PC-3 (cell line): ENCODE data around the gene CYP2C18. TPM values are rescaled to one million over a fixed set of nuclear protein-coding genes. Genes with fewer than 3 reads are reported as not detected.
"Not testable (repeated sequence)": the region's sequence is repeated elsewhere in the genome, so short reads cannot be mapped to it uniquely, and the experiment has no call there.

Experiments
- ATAC-seq: fragments of 200-7000 bp; cut with Tn5 transposase; 2 replicates; pipeline ENCODE4 v1.9.1; 2020; ENCODE audit warnings: mild to moderate bottlenecking, moderate library complexity
- BruUV-seq: library from RNA; stranded (reverse); fragments of 400-500 nt; replicated peaks from 2 replicates; lab custom pipeline; 2021; lab: Mats Ljungman, UMichigan
- CTCF ChIA-PET: fragments of 300-600 bp; sonication (Branson Sonifier 250); formaldehyde crosslinking; loops from one replicate; lab custom pipeline; 2022; ENCODE audit warnings: antibody characterized with exemption; lab: Charles Lee
- POLR2A ChIA-PET: fragments of 300-600 bp; sonication (Branson Sonifier 250); formaldehyde crosslinking; loops from one replicate; lab custom pipeline; 2022; ENCODE audit warnings: antibody characterized with exemption; ENCODE audit not compliant: unreplicated experiment; lab: Charles Lee
- DNase-seq: peaks from one replicate; pipeline ENCODE4 v3.0.0-alpha.2; 2015
- H2AFZ ChIP-seq: fragments of 300-600 bp; sonication (generic); 2 replicates; pipeline ENCODE4 v1.6.0; 2016; ENCODE audit warnings: antibody characterized with exemption, low read length
- H3F3A ChIP-seq: fragments of 300-600 bp; sonication (generic); one replicate; pipeline ENCODE4 v1.6.0; 2017; ENCODE audit warnings: antibody characterized with exemption, low read length, control low read depth, mild to moderate bottlenecking; ENCODE audit not compliant: unreplicated experiment
- H3K27ac ChIP-seq: fragments of 300-600 bp; sonication (generic); 2 replicates; pipeline ENCODE4 v1.5.1; 2016; ENCODE audit warnings: mild to moderate bottlenecking, low read length
- H3K27me3 ChIP-seq: fragments of 300-600 bp; sonication (generic); 2 replicates; pipeline ENCODE4 v1.6.1; 2016; ENCODE audit warnings: low read length, mixed read lengths
- H3K36me3 ChIP-seq: fragments of 300-600 bp; sonication (generic); 2 replicates; pipeline ENCODE4 v1.6.1; 2016; ENCODE audit warnings: low read depth, mixed run types, low read length, mixed read lengths
- H3K4me1 ChIP-seq: fragments of 300-600 bp; sonication (generic); 2 replicates; pipeline ENCODE4 v1.5.1; 2016; ENCODE audit warnings: low read length; ENCODE audit not compliant: insufficient read depth
- H3K4me2 ChIP-seq: fragments of 300-600 bp; sonication (generic); 2 replicates; pipeline ENCODE4 v1.6.0; 2016; ENCODE audit warnings: low read length
- H3K4me3 ChIP-seq: fragments of 300-600 bp; sonication (generic); 2 replicates; pipeline ENCODE4 v1.5.1; 2016; ENCODE audit warnings: mild to moderate bottlenecking, low read length, mixed read lengths
- H3K79me2 ChIP-seq: fragments of 300-600 bp; sonication (generic); 2 replicates; pipeline ENCODE4 v1.6.1; 2017; ENCODE audit warnings: low read length, mixed read lengths
- H3K9ac ChIP-seq: fragments of 300-600 bp; sonication (generic); 2 replicates; pipeline ENCODE4 v1.6.0; 2016; ENCODE audit warnings: mild to moderate bottlenecking, low read length
- H3K9me2 ChIP-seq: fragments of 300-600 bp; sonication (generic); replicated peaks from 2 replicates; pipeline ENCODE4 v1.6.1; 2016; ENCODE audit warnings: mixed run types, low read length, mixed read lengths
- H3K9me3 ChIP-seq: fragments of 300-600 bp; sonication (generic); 2 replicates; pipeline ENCODE4 v1.6.1; 2016; ENCODE audit warnings: low read length, mixed read lengths
- H4K20me1 ChIP-seq: fragments of 300-600 bp; sonication (generic); 2 replicates; pipeline ENCODE4 v1.6.1; 2016; ENCODE audit warnings: low read length, mixed read lengths
- CTCF ChIP-seq: fragments of 300-600 bp; sonication (generic); conservative IDR thresholded peaks from 2 replicates; pipeline ENCODE4 v1.5.1; 2017; ENCODE audit warnings: antibody characterized with exemption, low read depth, mild to moderate bottlenecking, low read length
- EZH2 ChIP-seq: fragments of 300-600 bp; sonication (generic); IDR thresholded peaks from one replicate; pipeline ENCODE4 v1.6.1; 2017; ENCODE audit warnings: antibody characterized with exemption, mild to moderate bottlenecking, low read length; ENCODE audit not compliant: unreplicated experiment
- EZH2phosphoT487 ChIP-seq: fragments of 300-600 bp; sonication (generic); IDR thresholded peaks from 2 replicates; pipeline ENCODE4 v1.6.1; 2018; ENCODE audit warnings: mild to moderate bottlenecking, antibody characterized with exemption, low read length, borderline replicate concordance
- intact Hi-C: fragments of 100-400 bp; cut with micrococcal nuclease; formaldehyde crosslinking; loops from 2 replicates; pipeline ENCODE4 v1.9.0; 2023
- total RNA-seq: library from RNA; depleted of rRNA; stranded (reverse); fragments of >200 nt; gene quantifications from 2 replicates; pipeline ENCODE4 v1.2.3, GENCODE V29; 2014

Gene CYP2C18
- total RNA-seq, 1 experiment from 2014 or later = not detected

GRCh38 chr10:94678475-94678874 lies 5.1 kb upstream of the CYP2C18 start:
- intact Hi-C loops = no loop called here
- Histone ChIP-seq H3K4me3 (no peak overlapping the region), H3F3A (no peaks in the 10 kb centered on the region), H3K79me2 (no peaks in the 10 kb centered on the region), H3K9ac (no peak overlapping the region), H3K9me3 (no peaks in the 10 kb centered on the region), H3K27me3 (no peaks in the 10 kb centered on the region), H2AFZ (no peak overlapping the region), H3K4me1 (no peaks in the 10 kb centered on the region), H3K36me3 (no peaks in the 10 kb centered on the region), H3K9me2 (no peaks in the 10 kb centered on the region), H3K27ac (no peak overlapping the region), H3K4me2 (no peak overlapping the region), H4K20me1 (no peaks in the 10 kb centered on the region)
- ChIA-PET POLR2A (no interaction called here), CTCF (no interaction called here)
- DNase-seq (no peak), ATAC-seq (no peak)
- no TSS peak for BruUV-seq
- no peak for TF ChIP-seq CTCF
- no peak for TF ChIP-seq EZH2phosphoT487
- TF ChIP-seq EZH2 = no peak

GRCh38 chr10:94680544-94680943 lies 3.0 kb upstream of the CYP2C18 start:
- Histone ChIP-seq H3K79me2 (no peaks in the 10 kb centered on the region), H3K36me3 (no peaks in the 10 kb centered on the region), H3F3A (no peaks in the 10 kb centered on the region), H3K4me2 (no peak overlapping the region), H3K27me3 (no peaks in the 10 kb centered on the region), H3K4me3 (no peak overlapping the region), H3K9ac (no peak overlapping the region), H4K20me1 (no peaks in the 10 kb centered on the region), H2AFZ (no peak overlapping the region), H3K9me3 (no peaks in the 10 kb centered on the region), H3K27ac (no peak overlapping the region), H3K4me1 (no peaks in the 10 kb centered on the region), H3K9me2 (no peaks in the 10 kb centered on the region)
- no peak for ATAC-seq
- ChIA-PET POLR2A (no interaction called here), CTCF (no interaction called here)
- TF ChIP-seq EZH2phosphoT487 = no peak
- TF ChIP-seq CTCF = no peak
- no peak for TF ChIP-seq EZH2
- peak; percentile 2 for DNase-seq
- intact Hi-C loops = no loop called here
- no TSS peak for BruUV-seq

GRCh38 chr10:94682636-94683035 lies 893 bp upstream of the CYP2C18 start:
- H2AFZ ChIP-seq, intact Hi-C loops, CTCF ChIA-PET, H3K27me3 ChIP-seq, ATAC-seq, H3F3A ChIP-seq, H3K4me3 ChIP-seq, H3K4me2 ChIP-seq, H3K4me1 ChIP-seq, H3K9me3 ChIP-seq, H3K9ac ChIP-seq, BruUV-seq, H3K79me2 ChIP-seq, H4K20me1 ChIP-seq, H3K9me2 ChIP-seq, H3K36me3 ChIP-seq, DNase-seq, H3K27ac ChIP-seq, POLR2A ChIA-PET: not testable (repeated sequence)
